ENCODE data around the gene GCNT1. TPM values are rescaled to one million over a fixed set of nuclear protein-coding genes. Genes with fewer than 3 reads are reported as not detected.

The GCNT1 gene
- total and polyA plus RNA-seq, 7 experiments from 2014 or later = 0.70 to 8.9 (median 1.7) TPM

- POLR2A ChIA-PET = no interaction called here
- Histone ChIP-seq H3K27me3 (ENCODE audit: control insufficient read depth in 2 of 2, insufficient read depth in 2 of 2, low read length in 2 of 2) (no peaks in the 10 kb centered on the region), H3K4me1 (ENCODE audit: control insufficient read depth in 2 of 2, insufficient read depth in 2 of 2, low read length in 2 of 2) (peaks cover 3 to 6% of the 10 kb centered on the region in 2 donors), H3K9me3 (ENCODE audit: control insufficient read depth in 2 of 3, low read length in 3 of 3) (no peaks in the 10 kb centered on the region), H3K36me3 (ENCODE audit: control insufficient read depth in 2 of 3, insufficient read depth in 3 of 3, low read length in 3 of 3) (no peaks in the 10 kb centered on the region), H3K4me3 (ENCODE audit: low read length) (no peak overlapping the region), H3K27ac (ENCODE audit: low read depth, low read length) (no peak overlapping the region)
- no peak overlapping the region for H3K27ac Mint-ChIP-seq
- no peaks in the 10 kb centered on the region for H3K36me3 Mint-ChIP-seq
- CTCF ChIA-PET = interaction anchor here (0.5 kb wide), 1 partner anchor 9 kb away, joined by 3 read pairs; no protein-coding TSS in a partner anchor
- intact Hi-C loops (cut with micrococcal nuclease) = no loop called here
- H3K9me3 Mint-ChIP-seq = peaks cover 0 to 1% (median 0%) of the 10 kb centered on the region in 11 donors
- DNase-seq (no peak), ATAC-seq (no peak)
- no peak overlapping the region for H3K4me3 Mint-ChIP-seq
- H3K4me1 Mint-ChIP-seq = peaks cover 7 to 15% (median 9%) of the 10 kb centered on the region in 7 donors
- peaks cover 0 to 2% (median 0%) of the 10 kb centered on the region in 5 donors for H3K27me3 Mint-ChIP-seq
Measured at GRCh38 chr9:76452839-76453238, 6.1 kb upstream of the GCNT1 start.

GRCh38 chr9:76453785-76454184 lies 5.2 kb upstream of the GCNT1 start:
- intact Hi-C loops (cut with micrococcal nuclease) = no loop called here
- POLR2A ChIA-PET = no interaction called here
- no peaks in the 10 kb centered on the region for H3K27me3 ChIP-seq (ENCODE audit: control insufficient read depth in 2 of 2, insufficient read depth in 2 of 2, low read length in 2 of 2)

DNA sequence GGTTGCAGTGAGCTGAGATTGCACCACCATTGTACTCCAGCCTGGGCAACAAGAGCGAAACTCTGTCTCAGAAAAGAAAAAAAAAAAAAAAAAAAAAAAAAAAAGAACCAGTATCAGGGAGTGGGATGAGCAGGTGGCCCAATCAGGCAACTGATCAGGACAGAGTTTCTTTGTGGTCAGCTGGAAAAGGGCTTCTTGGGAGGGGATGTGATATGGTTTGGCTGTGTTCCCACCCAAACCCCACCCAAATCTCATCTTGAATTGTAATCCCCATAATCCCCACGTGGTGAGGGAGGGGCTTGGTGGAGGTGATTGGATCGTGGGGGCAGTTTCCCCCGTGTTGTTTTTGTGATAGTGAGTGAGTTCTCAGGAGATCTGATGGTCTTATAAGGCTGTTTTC lies 4.7 kb upstream of the GCNT1 start:
- CTCF ChIA-PET = no interaction called here
- H3K27me3 ChIP-seq (ENCODE audit: control insufficient read depth in 2 of 2, insufficient read depth in 2 of 2, low read length in 2 of 2) = no peaks in the 10 kb centered on the region
- no peak overlapping the region for H3K27ac ChIP-seq (ENCODE audit: low read depth, low read length)
- H3K4me3 ChIP-seq (ENCODE audit: low read length) = no peak overlapping the region
- no peaks in the 10 kb centered on the region for H3K36me3 ChIP-seq (ENCODE audit: control insufficient read depth in 2 of 3, insufficient read depth in 3 of 3, low read length in 3 of 3)
- peaks cover 3 to 6% of the 10 kb centered on the region in 2 donors for H3K4me1 ChIP-seq (ENCODE audit: control insufficient read depth in 2 of 2, insufficient read depth in 2 of 2, low read length in 2 of 2)
- H3K9me3 Mint-ChIP-seq = peaks cover 0 to 1% (median 0%) of the 10 kb centered on the region in 11 donors
- no peaks in the 10 kb centered on the region for H3K36me3 Mint-ChIP-seq
- no peaks in the 10 kb centered on the region for H3K9me3 ChIP-seq (ENCODE audit: control insufficient read depth in 2 of 3, low read length in 3 of 3)
- no peak for ATAC-seq
- H3K27ac Mint-ChIP-seq = no peak overlapping the region
- POLR2A ChIA-PET = interaction anchor here (0.6 kb wide), 1 partner anchor 13 kb away, joined by 3 read pairs; no protein-coding TSS in a partner anchor
- no peak for DNase-seq
- H3K4me1 Mint-ChIP-seq = peaks cover 7 to 17% (median 9%) of the 10 kb centered on the region in 7 donors
- H3K4me3 Mint-ChIP-seq = no peak overlapping the region
- peaks cover 0 to 2% (median 0%) of the 10 kb centered on the region in 5 donors for H3K27me3 Mint-ChIP-seq
- intact Hi-C loops (cut with micrococcal nuclease) = no loop called here

More at GRCh38 chr9:76453785-76454184, 5.2 kb upstream of the GCNT1 start:
- Histone ChIP-seq H3K9me3 (ENCODE audit: control insufficient read depth in 2 of 3, low read length in 3 of 3) (no peaks in the 10 kb centered on the region), H3K4me1 (ENCODE audit: control insufficient read depth in 2 of 2, insufficient read depth in 2 of 2, low read length in 2 of 2) (peaks cover 3 to 6% of the 10 kb centered on the region in 2 donors), H3K27ac (ENCODE audit: low read depth, low read length) (no peak overlapping the region), H3K4me3 (ENCODE audit: low read length) (no peak overlapping the region), H3K36me3 (ENCODE audit: control insufficient read depth in 2 of 3, insufficient read depth in 3 of 3, low read length in 3 of 3) (no peaks in the 10 kb centered on the region)
- Mint-ChIP-seq H3K4me1 (peaks cover 7 to 17% (median 9%) of the 10 kb centered on the region in 7 donors), H3K9me3 (peaks cover 0 to 1% (median 0%) of the 10 kb centered on the region in 11 donors), H3K27me3 (peaks cover 0 to 2% (median 0%) of the 10 kb centered on the region in 5 donors), H3K36me3 (no peaks in the 10 kb centered on the region), H3K27ac (no peak overlapping the region), H3K4me3 (no peak overlapping the region)
- DNase-seq (no peak), ATAC-seq (no peak)
- CTCF ChIA-PET = no interaction called here

DNA sequence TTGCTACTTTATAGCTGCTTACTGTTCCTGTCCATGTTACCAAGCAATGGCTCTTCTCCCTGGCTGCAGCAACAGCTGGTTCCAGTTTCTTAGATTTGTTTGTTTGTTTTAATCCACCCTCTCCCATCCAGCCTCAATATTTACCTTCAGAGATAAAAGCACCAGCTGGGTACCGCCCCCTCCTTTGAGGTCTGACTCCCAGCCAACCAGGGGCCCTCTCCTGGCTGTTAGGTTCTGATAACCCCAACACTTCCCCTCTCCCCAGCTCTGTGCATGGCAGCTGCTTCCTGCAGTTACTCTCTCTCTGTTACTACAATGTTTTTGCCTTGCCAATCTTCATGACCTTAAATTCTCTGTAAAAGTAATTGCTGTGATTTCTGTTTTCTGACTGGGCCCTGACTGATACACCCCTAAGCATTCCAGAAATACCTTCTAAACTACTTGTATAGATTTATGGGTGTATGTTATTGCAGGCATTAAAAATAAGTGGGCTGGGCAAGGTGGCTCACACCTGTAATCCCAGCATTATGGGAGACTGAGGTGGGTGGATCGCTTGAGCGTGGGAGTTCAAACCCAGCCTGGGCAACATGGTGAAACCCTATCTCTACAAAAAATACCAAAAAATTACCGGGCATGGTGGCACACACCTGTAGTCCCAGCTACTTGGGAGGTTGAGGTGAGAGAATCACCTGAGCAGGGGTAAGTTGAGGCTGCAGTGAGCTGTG lies 2.6 kb upstream of the GCNT1 start:
- H3K27ac ChIP-seq (ENCODE audit: low read depth, low read length) = no peak overlapping the region
- intact Hi-C loops (cut with micrococcal nuclease) = loop anchor here in 1 of 2 donors (5.0 kb wide), 3 partner anchors 121 to 1369 kb away; partner anchors contain the start of genes NMRK1, OSTF1 and PCSK5
- Mint-ChIP-seq H3K27me3 (peaks cover 0 to 3% (median 0%) of the 10 kb centered on the region in 5 donors), H3K4me1 (peaks cover 16 to 30% (median 20%) of the 10 kb centered on the region in 7 donors), H3K9me3 (peaks cover 0 to 1% (median 0%) of the 10 kb centered on the region in 11 donors), H3K27ac (peak overlapping the region in 5 of 9 donors; percentile 32 to 65 (median 58)), H3K4me3 (no peak overlapping the region), H3K36me3 (no peaks in the 10 kb centered on the region)
- ChIA-PET CTCF (interaction anchor here (1.4 kb wide), 1 partner anchor 17 kb away, joined by 3 read pairs; no protein-coding TSS in a partner anchor), POLR2A (no interaction called here)
- no peak overlapping the region for H3K4me3 ChIP-seq (ENCODE audit: low read length)
- peak in 7 of 9 donors; percentile 21 to 51 (median 41) for DNase-seq
- ATAC-seq = peak; percentile 50
- no peaks in the 10 kb centered on the region for H3K27me3 ChIP-seq (ENCODE audit: control insufficient read depth in 2 of 2, insufficient read depth in 2 of 2, low read length in 2 of 2)
- no peaks in the 10 kb centered on the region for H3K9me3 ChIP-seq (ENCODE audit: control insufficient read depth in 2 of 3, low read length in 3 of 3)
- H3K36me3 ChIP-seq (ENCODE audit: control insufficient read depth in 2 of 3, insufficient read depth in 3 of 3, low read length in 3 of 3) = no peaks in the 10 kb centered on the region
- peaks cover 3 to 11% of the 10 kb centered on the region in 2 donors for H3K4me1 ChIP-seq (ENCODE audit: control insufficient read depth in 2 of 2, insufficient read depth in 2 of 2, low read length in 2 of 2)

DNA sequence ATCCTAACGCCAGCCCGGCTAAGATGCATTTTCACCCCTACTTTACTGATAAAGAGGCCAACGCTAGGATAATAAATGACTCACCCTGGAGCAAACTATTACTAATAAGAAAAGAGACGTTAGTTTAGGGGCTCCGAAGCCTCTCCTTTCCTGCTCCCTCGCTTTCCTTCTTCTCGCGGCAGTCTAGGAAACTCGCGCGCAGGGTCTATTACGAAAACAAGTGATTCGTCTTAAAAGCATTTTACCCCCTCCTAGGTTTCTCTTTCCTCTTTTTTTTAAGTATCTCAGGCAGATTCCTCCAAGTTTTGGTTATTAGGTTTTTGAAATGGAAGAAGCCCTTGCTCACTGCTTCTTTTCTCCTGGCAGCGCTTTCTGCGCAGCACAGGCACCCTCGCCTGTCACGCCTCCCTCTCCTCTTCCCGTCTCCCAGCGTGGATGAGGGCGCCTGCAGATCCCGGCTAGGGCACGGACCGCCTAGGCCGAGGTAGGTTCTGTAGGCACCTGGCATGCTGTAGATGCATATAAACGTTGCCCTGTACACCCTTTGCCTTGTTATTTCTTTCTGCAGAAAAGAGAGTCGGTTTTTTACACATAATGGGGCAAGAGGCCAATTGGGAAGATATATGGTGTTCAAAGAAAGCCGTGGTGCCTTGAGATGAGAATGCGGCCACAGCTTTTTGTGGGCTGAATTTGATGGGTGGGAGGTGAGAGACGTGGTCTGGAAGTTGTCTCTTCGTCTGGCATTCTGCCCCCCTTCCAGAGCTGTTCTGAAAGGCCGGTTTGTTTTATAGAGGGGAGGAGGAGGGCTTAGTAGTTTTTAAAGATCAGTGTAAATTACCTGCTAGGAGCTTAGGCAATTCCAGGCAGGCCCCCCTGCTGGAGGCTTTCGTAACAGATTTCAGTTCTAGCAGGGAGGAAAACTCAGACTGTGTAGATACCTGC lies 983 bp downstream of the GCNT1 start:
- DNase-seq = peak in 3 of 9 donors; percentile 3 to 9 (median 4)
- Histone ChIP-seq H3K36me3 (ENCODE audit: control insufficient read depth in 2 of 3, insufficient read depth in 3 of 3, low read length in 3 of 3) (no peaks in the 10 kb centered on the region), H3K27ac (ENCODE audit: low read depth, low read length) (no peak overlapping the region), H3K9me3 (ENCODE audit: control insufficient read depth in 2 of 3, low read length in 3 of 3) (no peaks in the 10 kb centered on the region), H3K27me3 (ENCODE audit: control insufficient read depth in 2 of 2, insufficient read depth in 2 of 2, low read length in 2 of 2) (no peaks in the 10 kb centered on the region), H3K4me3 (ENCODE audit: low read length) (peak overlapping the region; percentile 92), H3K4me1 (ENCODE audit: control insufficient read depth in 2 of 2, insufficient read depth in 2 of 2, low read length in 2 of 2) (peaks cover 3 to 11% of the 10 kb centered on the region in 2 donors)
- H3K36me3 Mint-ChIP-seq = peaks cover 0 to 4% (median 0%) of the 10 kb centered on the region in 5 donors
- peak overlapping the region in 8 of 9 donors; percentile 7 to 80 (median 61) for H3K27ac Mint-ChIP-seq
- no peak for ATAC-seq
- ChIA-PET POLR2A (interaction anchor here (0.7 to 1.7 kb wide), 2 partner anchors 65 to 67 kb away, joined by 3 to 6 read pairs; partner anchors contain the start of gene RFK), CTCF (no interaction called here)
- H3K4me1 Mint-ChIP-seq = peaks cover 13 to 34% (median 20%) of the 10 kb centered on the region in 7 donors
- H3K4me3 Mint-ChIP-seq = peak overlapping the region; percentile 81 to 96 (median 92)
- peaks cover 0 to 3% (median 0%) of the 10 kb centered on the region in 5 donors for H3K27me3 Mint-ChIP-seq
- intact Hi-C loops (cut with micrococcal nuclease) = loop anchor here (1.0 to 5.0 kb wide), 10 partner anchors 13 to 1431 kb away; partner anchors contain the start of genes PCSK5 (in 2 of the 2), CARNMT1 (in 1 of the 2), NMRK1 (in 1 of the 2) and OSTF1 (in 1 of the 2)
- H3K9me3 Mint-ChIP-seq = no peaks in the 10 kb centered on the region

DNA sequence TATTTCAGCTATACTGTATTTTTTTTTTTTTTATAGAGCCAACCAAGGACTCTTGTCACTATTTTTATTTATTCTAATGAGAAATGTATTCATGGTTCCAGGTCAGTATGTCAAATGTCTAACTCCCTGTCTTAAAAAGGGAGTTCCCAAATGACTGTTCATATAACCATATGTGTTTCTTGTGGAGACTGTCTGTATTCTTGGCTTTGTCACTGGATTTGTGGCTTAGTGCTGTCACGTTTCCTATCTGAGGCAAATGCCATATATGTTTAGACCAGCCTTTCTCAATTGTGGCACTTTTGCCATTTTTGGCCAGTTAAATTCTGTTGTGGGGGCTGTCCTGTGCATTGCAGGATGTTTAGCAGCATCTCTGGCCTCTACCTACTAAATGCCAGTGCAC lies 3.1 kb downstream of the GCNT1 start:
- ATAC-seq (no peak), DNase-seq (no peak)
- Mint-ChIP-seq H3K27me3 (peaks cover 0 to 3% (median 0%) of the 10 kb centered on the region in 5 donors), H3K27ac (no peak overlapping the region), H3K4me1 (peaks cover 9 to 30% (median 17%) of the 10 kb centered on the region in 7 donors), H3K9me3 (no peaks in the 10 kb centered on the region), H3K36me3 (peaks cover 0 to 6% (median 0%) of the 10 kb centered on the region in 5 donors), H3K4me3 (no peak overlapping the region)
- intact Hi-C loops (cut with micrococcal nuclease) = no loop called here
- Histone ChIP-seq H3K4me3 (ENCODE audit: low read length) (no peak overlapping the region), H3K27me3 (ENCODE audit: control insufficient read depth in 2 of 2, insufficient read depth in 2 of 2, low read length in 2 of 2) (no peaks in the 10 kb centered on the region), H3K4me1 (ENCODE audit: control insufficient read depth in 2 of 2, insufficient read depth in 2 of 2, low read length in 2 of 2) (peaks cover 5% of the 10 kb centered on the region in 2 donors), H3K9me3 (ENCODE audit: control insufficient read depth in 2 of 3, low read length in 3 of 3) (no peaks in the 10 kb centered on the region), H3K36me3 (ENCODE audit: control insufficient read depth in 2 of 3, insufficient read depth in 3 of 3, low read length in 3 of 3) (no peaks in the 10 kb centered on the region), H3K27ac (ENCODE audit: low read depth, low read length) (no peak overlapping the region)
- ChIA-PET POLR2A (no interaction called here), CTCF (no interaction called here)

Data from naive thymus-derived CD4-positive, alpha-beta T cell (primary cell).